GM19468 (cell line): ENCODE results near the gene ADAM10.

ENCODE experiments used
- ATAC-seq: cut with Tn5 transposase; IDR thresholded peaks from one replicate; pipeline ENCODE4 v1.9.1; 2021; ENCODE audit warnings: mild to moderate bottlenecking, moderate library complexity, moderate number of reproducible peaks; ENCODE audit not compliant: unreplicated experiment; ENCODE audit errors: extremely low read depth

ADAM10 gene

DNA sequence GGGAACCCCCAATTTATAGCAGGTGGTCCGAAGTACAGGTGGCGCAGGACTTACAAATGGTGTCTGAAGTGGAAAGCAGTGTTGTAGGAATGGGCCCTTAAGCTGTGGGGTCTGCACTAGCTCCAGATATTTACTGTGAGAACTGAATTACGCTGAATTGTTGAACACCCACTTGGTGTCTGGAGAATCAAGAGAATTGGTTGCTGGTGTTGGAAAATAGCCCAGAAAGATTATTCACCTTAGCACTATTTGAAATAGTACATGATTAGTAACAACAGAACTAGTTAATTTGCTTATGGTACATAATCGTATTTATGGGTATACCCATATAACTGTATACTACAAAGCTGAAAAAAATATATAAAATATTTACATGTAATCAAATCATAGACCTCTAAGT is 64.8 kb downstream of the ADAM10 start:
- no peak for ATAC-seq

DNA sequence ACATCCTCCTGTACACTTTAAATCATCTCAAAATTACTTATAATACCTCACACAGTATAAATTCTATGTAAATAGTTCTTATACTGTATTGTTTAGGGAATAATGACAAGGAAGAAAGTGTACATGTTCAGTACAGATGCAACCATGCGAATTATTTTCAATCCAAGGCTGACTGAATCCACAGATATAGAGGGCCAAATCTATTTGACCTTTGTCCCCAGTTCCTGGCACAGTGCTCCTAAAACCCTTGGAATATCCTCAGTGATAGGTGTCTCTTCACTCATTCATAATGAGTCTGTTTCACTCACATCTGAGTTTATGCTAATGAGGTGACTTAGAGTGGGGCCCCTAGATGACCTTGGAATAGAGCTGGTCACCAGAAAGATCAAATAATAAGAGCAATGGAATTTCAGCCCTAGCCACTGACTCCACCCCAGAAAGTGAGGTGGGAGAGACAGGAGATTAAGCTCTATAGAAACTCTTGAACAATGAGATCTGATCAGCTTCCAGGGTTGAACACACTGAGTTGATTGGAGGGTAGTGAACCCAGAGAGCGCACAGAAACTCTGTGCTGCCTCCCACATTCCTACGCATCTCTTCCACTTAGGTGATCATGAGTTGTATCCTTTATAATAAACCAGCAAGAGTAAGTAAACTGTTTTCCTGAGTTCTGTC is 65.3 kb downstream of the ADAM10 start:
- ATAC-seq = no peak

- ATAC-seq = no peak
Observed at GRCh38 chr15:58682234-58682633, 67.3 kb downstream of the ADAM10 start.

- no peak for ATAC-seq
Observed at GRCh38 chr15:58678683-58679082, 70.8 kb downstream of the ADAM10 start.

- no peak for ATAC-seq
Observed at GRCh38 chr15:58677426-58677825, 72.1 kb downstream of the ADAM10 start.

DNA sequence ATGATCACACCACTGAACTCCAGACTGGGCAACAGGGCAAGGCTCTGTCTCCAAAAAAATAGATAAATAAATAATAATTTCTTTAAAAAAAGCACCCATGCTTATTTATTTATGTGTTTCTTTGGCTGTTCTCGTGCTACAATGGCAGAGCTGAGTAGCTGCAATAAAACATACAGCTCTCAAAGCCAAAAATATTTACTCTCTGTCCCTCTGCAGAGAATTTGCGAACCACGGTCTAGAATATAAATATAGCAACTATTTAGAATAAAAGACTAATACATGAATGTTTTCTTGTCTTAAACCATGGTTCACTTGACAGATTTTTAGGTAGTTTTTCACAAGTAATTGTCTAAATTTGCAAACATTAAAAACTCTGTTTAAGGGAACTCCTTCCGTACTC is 72.7 kb downstream of the ADAM10 start:
- ATAC-seq = no peak

DNA sequence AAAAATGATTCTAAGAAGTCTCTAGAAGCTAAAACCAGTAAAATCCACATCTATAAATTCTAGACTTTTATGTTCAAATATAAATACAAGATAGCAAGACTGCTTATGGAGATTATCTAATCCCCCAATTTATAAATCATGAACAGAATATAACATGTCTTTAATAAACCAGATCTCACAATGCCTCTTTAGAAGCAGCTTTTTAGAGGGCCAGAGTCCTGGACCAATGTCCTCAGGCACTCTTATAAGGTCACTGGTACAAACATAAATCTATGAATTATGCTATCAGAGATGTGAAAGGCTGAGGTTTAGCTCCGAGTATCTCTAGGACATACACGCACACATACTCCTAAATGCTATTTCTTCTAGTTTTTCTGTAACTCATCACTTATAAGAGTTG is 78.3 kb downstream of the ADAM10 start:
- no peak for ATAC-seq

GRCh38 chr15:58669108-58669507 is 80.4 kb downstream of the ADAM10 start:
- no peak for ATAC-seq

GRCh38 chr15:58666957-58667356 is 82.5 kb downstream of the ADAM10 start:
- no peak for ATAC-seq

DNA sequence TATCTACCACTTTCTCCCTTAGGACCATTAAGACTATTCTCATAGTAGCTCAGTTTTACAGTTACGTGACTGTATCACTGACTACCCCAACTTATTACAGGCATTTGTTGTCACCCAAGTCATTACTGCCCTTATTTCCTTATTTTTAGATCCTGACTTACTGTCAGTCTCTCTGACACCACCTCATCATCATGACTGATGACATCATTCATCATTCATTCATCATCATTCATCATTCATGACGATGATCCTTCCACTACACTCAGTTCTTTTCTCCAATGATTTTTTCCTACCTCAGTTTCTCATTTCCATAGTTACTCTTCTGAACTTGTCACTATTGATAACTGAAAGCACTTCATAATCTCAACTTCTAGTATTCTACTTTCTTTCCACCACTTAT is 83.8 kb downstream of the ADAM10 start:
- no peak for ATAC-seq

- no peak for ATAC-seq
Observed at GRCh38 chr15:58650102-58650501, 99.4 kb downstream of the ADAM10 start.

GRCh38 chr15:58649175-58649574 is 100.3 kb downstream of the ADAM10 start:
- no peak for ATAC-seq

DNA sequence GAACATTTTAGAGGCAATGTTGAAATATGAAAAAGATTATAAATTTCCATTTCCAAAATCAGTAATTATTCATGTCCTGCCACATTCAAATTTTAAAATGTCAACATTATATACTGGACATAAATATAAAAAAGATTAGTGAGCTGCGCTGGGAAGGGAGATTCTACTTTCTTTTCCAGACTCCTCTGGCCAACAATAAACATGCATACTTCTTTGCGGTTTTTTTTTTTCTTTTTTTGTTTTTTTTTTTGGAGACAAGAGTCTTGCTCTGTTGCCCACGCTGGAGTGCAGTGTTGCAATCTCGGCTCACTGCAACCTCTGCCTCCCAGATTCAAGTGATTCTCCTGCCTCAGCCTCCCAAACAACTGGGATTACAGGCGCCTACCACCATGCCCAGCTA is 105.5 kb downstream of the ADAM10 start:
- ATAC-seq = no peak

DNA sequence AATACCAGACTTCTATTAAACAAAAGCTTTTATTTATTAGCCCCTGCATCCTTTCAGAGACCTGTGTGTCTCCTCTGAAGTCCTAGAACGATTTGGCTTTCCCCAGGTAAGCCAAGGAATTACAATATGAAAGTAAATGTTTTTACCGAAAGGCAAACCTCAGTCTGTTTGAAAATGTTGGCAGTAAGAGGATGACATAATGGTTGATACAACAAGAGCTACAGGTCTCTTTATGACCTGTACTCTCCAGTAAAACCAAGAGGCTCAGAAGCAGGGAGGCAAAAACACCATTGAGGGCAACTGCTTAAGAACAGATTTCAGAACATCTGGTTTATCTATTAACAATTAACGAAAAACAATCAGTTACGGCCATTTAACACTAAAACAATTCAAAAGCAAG is 107.8 kb downstream of the ADAM10 start:
- ATAC-seq = no peak

GRCh38 chr15:58639992-58640391 is 109.5 kb downstream of the ADAM10 start:
- no peak for ATAC-seq

DNA sequence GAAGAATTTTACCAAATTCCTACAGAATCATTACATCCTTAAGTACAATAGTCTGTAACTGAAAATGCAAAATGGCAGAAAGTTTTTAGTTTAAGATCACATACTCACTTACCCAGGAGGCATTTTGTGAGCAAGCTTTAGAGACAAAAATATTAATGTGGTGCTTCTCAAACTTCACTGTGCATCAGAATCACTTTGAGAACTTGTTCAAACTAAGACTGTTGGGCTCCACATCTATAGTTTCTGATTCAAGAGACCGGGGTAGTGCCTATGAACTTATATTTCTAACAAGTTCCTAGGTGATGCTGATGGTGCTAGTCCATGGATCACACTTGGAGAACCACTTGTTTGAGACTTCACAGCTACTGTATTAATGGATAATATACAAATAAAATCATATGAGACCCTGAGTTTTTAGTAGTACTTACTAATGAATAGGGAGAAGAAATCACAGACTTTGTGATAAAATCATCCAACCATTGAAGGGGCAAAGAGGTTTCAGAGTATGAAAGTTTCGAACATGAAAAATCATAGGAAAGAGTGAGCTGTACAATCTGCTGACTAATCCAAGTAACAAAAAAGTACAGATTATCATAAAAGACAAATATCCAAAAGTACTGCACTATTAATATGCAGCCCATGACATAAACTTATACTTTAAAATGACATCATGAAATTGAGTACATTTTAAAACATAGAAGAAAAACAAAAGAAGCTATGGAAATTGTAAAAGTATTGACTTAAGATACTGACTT is 110.3 kb downstream of the ADAM10 start:
- ATAC-seq = no peak

GRCh38 chr15:58632789-58633188 is 116.7 kb downstream of the ADAM10 start:
- no peak for ATAC-seq

GRCh38 chr15:58631319-58631718 is 118.2 kb downstream of the ADAM10 start:
- ATAC-seq = no peak

DNA sequence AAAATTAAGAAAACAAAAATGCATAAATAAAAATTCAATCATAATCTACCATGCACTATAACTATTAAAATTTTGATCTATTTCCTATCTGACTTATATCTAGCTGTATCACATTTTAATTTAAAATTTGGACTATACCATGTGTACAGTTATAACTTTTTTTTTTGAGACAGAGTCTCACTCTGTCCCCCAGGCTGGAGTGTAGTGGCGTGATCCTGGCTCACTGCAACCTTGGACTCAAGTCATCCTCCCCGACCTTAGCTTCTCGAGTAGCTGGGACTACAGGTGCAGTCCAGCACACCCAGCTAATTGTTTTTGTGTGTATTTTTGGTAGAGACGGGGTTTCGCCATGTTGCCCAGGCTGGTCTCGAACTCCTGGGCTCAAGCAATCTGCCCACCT is 119.9 kb downstream of the ADAM10 start:
- no peak for ATAC-seq

- no peak for ATAC-seq
Observed at GRCh38 chr15:58628206-58628947, 121.1 kb downstream of the ADAM10 start.

GRCh38 chr15:58627701-58628100 is 121.8 kb downstream of the ADAM10 start:
- ATAC-seq = no peak
